Neural crest cell (in vitro differentiated cells): ENCODE results near the gene RASGRP3. TPM values are rescaled to one million over a fixed set of nuclear protein-coding genes. Genes with fewer than 3 reads are reported as not detected.

ENCODE experiments used
- DNase-seq: peaks from one replicate; pipeline ENCODE4 v3.0.0; 2021; ENCODE audit warnings: low read depth, mixed read lengths, low spot score
- H3K27ac Mint-ChIP-seq: one replicate; pipeline ENCODE4 v1.8.0; 2021; ENCODE audit warnings: mild to moderate bottlenecking, mixed read lengths; ENCODE audit not compliant: unreplicated experiment
- H3K27me3 Mint-ChIP-seq: 2 replicates; pipeline ENCODE4 v1.8.0; 2021; ENCODE audit warnings: low read depth, mild to moderate bottlenecking, mixed read lengths
- H3K36me3 Mint-ChIP-seq: 2 replicates; pipeline ENCODE4 v1.8.0; 2021; ENCODE audit warnings: low read depth, mild to moderate bottlenecking, mixed read lengths
- H3K4me1 Mint-ChIP-seq: 2 replicates; pipeline ENCODE4 v1.8.0; 2021; ENCODE audit warnings: mixed read lengths
- H3K4me3 Mint-ChIP-seq: one replicate; pipeline ENCODE4 v1.8.0; 2021; ENCODE audit warnings: mild to moderate bottlenecking, mixed read lengths
- H3K9me3 Mint-ChIP-seq: 2 replicates; pipeline ENCODE4 v1.8.0; 2021; ENCODE audit warnings: mixed read lengths
- long read RNA-seq: library from polyadenylated mRNA; unstranded; transcript quantifications from one replicate; pipeline ENCODE4 v2.0.0, GENCODE V29; 2020
- total RNA-seq: library from RNA; stranded (reverse); gene quantifications from 2 replicates; pipeline ENCODE4 v1.2.1, GENCODE V29; 2021
- TF ChIP-seq, protein P1 (sequence below): fragments of 200-600 bp; sonication (generic); conservative IDR thresholded peaks from 2 replicates; pipeline ENCODE4 v1.5.0; 2021; ENCODE audit warnings: antibody characterized with exemption, mild to moderate bottlenecking

The RASGRP3 gene
- total RNA-seq: 0.07 TPM in 1 of 2 replicates, not detected in the other
- long read RNA-seq: 0 reads

GRCh38 chr2:33476131-33476792 is at the start of gene RASGRP3:
Gene RASGRP3 (plus strand): TSS chr2:33476649. CDS start chr2:33515137, 38,488 bp downstream.
- no peaks in the 10 kb centered on the region for H3K36me3 Mint-ChIP-seq
- peaks cover 19% of the 10 kb centered on the region for H3K4me1 Mint-ChIP-seq
- H3K27ac Mint-ChIP-seq: peak within 1 kb of the TSS; percentile 59
- H3K27me3 Mint-ChIP-seq: peaks cover 13% of the 10 kb centered on the region
- no peak for DNase-seq
- H3K9me3 Mint-ChIP-seq: no peaks in the 10 kb centered on the region
- TF ChIP-seq, protein P1, sequence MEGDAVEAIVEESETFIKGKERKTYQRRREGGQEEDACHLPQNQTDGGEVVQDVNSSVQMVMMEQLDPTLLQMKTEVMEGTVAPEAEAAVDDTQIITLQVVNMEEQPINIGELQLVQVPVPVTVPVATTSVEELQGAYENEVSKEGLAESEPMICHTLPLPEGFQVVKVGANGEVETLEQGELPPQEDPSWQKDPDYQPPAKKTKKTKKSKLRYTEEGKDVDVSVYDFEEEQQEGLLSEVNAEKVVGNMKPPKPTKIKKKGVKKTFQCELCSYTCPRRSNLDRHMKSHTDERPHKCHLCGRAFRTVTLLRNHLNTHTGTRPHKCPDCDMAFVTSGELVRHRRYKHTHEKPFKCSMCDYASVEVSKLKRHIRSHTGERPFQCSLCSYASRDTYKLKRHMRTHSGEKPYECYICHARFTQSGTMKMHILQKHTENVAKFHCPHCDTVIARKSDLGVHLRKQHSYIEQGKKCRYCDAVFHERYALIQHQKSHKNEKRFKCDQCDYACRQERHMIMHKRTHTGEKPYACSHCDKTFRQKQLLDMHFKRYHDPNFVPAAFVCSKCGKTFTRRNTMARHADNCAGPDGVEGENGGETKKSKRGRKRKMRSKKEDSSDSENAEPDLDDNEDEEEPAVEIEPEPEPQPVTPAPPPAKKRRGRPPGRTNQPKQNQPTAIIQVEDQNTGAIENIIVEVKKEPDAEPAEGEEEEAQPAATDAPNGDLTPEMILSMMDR: no peak
- peak within 1 kb of the TSS; percentile 90 for H3K4me3 Mint-ChIP-seq

DNA sequence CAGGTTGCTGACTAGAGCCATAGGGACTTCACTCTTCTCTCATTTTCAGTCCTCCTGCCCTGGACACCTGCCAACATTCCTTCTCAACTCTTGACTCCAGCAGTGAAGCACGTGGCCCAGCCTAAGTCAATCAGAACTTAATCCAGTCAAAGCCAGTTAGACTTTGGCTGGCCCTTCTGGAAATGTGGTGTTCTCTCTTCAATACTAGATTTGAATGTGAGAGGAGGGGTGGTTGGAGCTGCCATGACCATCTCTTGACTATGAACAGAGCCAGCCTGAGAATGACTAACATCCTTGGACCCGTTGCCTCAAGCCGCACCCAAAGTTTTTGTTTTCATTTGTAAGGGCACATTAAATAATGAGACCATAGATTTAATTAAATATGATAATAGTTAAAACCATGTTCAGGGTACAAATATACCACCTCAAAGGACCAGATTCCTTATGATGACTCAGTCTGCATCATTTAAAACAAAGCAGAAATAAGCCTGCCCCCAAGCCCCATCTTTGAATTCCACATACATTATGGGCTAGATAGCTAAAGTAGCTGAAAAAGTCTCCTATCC is 49.7 kb upstream of the RASGRP3 start:
- no peak overlapping the region for H3K27ac Mint-ChIP-seq
- peaks cover 3% of the 10 kb centered on the region for H3K9me3 Mint-ChIP-seq
- TF ChIP-seq, protein P1: no peak
- no peaks in the 10 kb centered on the region for H3K4me1 Mint-ChIP-seq
- DNase-seq: no peak
- no peaks in the 10 kb centered on the region for H3K36me3 Mint-ChIP-seq
- H3K27me3 Mint-ChIP-seq: no peaks in the 10 kb centered on the region
- no peak overlapping the region for H3K4me3 Mint-ChIP-seq

GRCh38 chr2:33430077-33430476 is 46.4 kb upstream of the RASGRP3 start:
- TF ChIP-seq, protein P1: no peak
- no peak for DNase-seq
- Mint-ChIP-seq H3K4me3 (no peak overlapping the region), H3K36me3 (no peaks in the 10 kb centered on the region), H3K4me1 (peaks cover 10% of the 10 kb centered on the region), H3K9me3 (peaks cover 7% of the 10 kb centered on the region), H3K27me3 (no peaks in the 10 kb centered on the region), H3K27ac (no peak overlapping the region)

- H3K4me1 Mint-ChIP-seq: peaks cover 10% of the 10 kb centered on the region
- no peak overlapping the region for H3K27ac Mint-ChIP-seq
- DNase-seq: no peak
- H3K36me3 Mint-ChIP-seq: no peaks in the 10 kb centered on the region
- no peaks in the 10 kb centered on the region for H3K27me3 Mint-ChIP-seq
- no peak overlapping the region for H3K4me3 Mint-ChIP-seq
- TF ChIP-seq, protein P1: no peak
- peaks cover 6% of the 10 kb centered on the region for H3K9me3 Mint-ChIP-seq
Measured at GRCh38 chr2:33430856-33431255, 45.6 kb upstream of the RASGRP3 start.

GRCh38 chr2:33432871-33433270 is 43.6 kb upstream of the RASGRP3 start:
- H3K4me1 Mint-ChIP-seq: peaks cover 10% of the 10 kb centered on the region
- peaks cover 6% of the 10 kb centered on the region for H3K9me3 Mint-ChIP-seq
- no peaks in the 10 kb centered on the region for H3K36me3 Mint-ChIP-seq
- H3K27me3 Mint-ChIP-seq: no peaks in the 10 kb centered on the region
- H3K27ac Mint-ChIP-seq: no peak overlapping the region
- TF ChIP-seq, protein P1: no peak
- no peak overlapping the region for H3K4me3 Mint-ChIP-seq
- no peak for DNase-seq
